Keratinocyte (primary cell): Measurements from ENCODE around the gene ROPN1B. TPM values are rescaled to one million over a fixed set of nuclear protein-coding genes. Genes with fewer than 3 reads are reported as not detected.
"Not testable (repeated sequence)": the region's sequence is repeated elsewhere in the genome, so short reads cannot be mapped to it uniquely, and the experiment has no call there.

Source experiments
- DNase-seq: peaks from one replicate; pipeline ENCODE4 v3.0.0-alpha.2; 2011; ENCODE audit warnings: low read depth, missing footprints, low spot score
- FAIRE-seq: peaks from 2 replicates; lab custom pipeline; 2011; peaks lifted over from hg19 to GRCh38; lab: Jason Lieb, UNC
- H2AFZ ChIP-seq: 2 replicates; pipeline ENCODE4 v1.6.0; 2012; ENCODE audit warnings: low read length, control low read depth, inconsistent platforms; ENCODE audit not compliant: control insufficient read depth
- H3K27ac ChIP-seq: 2 replicates; pipeline ENCODE4 v1.5.1; 2011; ENCODE audit warnings: low read length; ENCODE audit not compliant: control insufficient read depth, insufficient read depth
- H3K27me3 ChIP-seq: 3 replicates; pipeline ENCODE4 v1.6.0; 2011; ENCODE audit warnings: low read length; ENCODE audit not compliant: control insufficient read depth, insufficient read depth; ENCODE audit errors: extremely low read depth
- H3K36me3 ChIP-seq, 2 experiments: 2 replicates in 1 of 2; 3 replicates in 1 of 2; pipeline ENCODE4 v1.5.1; 2011; ENCODE audit warnings: low read length in 2 of 2, mild to moderate bottlenecking in 1 of 2; ENCODE audit not compliant: control insufficient read depth in 2 of 2, insufficient read depth in 2 of 2; ENCODE audit errors: extremely low read depth in 1 of 2
- H3K4me1 ChIP-seq: 3 replicates; pipeline ENCODE4 v1.5.1; 2011; ENCODE audit warnings: low read length; ENCODE audit not compliant: control insufficient read depth, insufficient read depth; ENCODE audit errors: extremely low read depth
- H3K4me2 ChIP-seq: 3 replicates; pipeline ENCODE4 v1.6.0; 2011; ENCODE audit warnings: low read depth, low read length; ENCODE audit not compliant: control insufficient read depth, insufficient read depth; ENCODE audit errors: extremely low read depth
- H3K4me3 ChIP-seq, 3 experiments: fragments of 200-600 bp in 1 of 3; sonication (generic) in 1 of 3; 2 replicates in 2 of 3; 3 replicates in 1 of 3; pipeline ENCODE4 v1.5.1; 2011 to 2016; ENCODE audit warnings: low read length in 3 of 3, mild to moderate bottlenecking in 3 of 3, control low read depth in 2 of 3, inconsistent platforms in 1 of 3, low read depth in 1 of 3, mixed read lengths in 1 of 3, mixed run types in 1 of 3, moderate library complexity in 1 of 3; ENCODE audit not compliant: control insufficient read depth in 2 of 3, insufficient read depth in 2 of 3; ENCODE audit errors: extremely low read depth in 1 of 3
- H3K79me2 ChIP-seq: 2 replicates; pipeline ENCODE4 v1.6.0; 2012; ENCODE audit warnings: low read length; ENCODE audit not compliant: control insufficient read depth, insufficient read depth
- H3K9ac ChIP-seq: 3 replicates; pipeline ENCODE4 v1.6.0; 2011; ENCODE audit warnings: low read length; ENCODE audit not compliant: control insufficient read depth, insufficient read depth; ENCODE audit errors: extremely low read depth
- H3K9me1 ChIP-seq: 3 replicates; pipeline ENCODE4 v1.6.0; 2011; ENCODE audit warnings: low read length; ENCODE audit not compliant: control insufficient read depth, insufficient read depth; ENCODE audit errors: extremely low read depth
- H3K9me3 ChIP-seq: 2 replicates; pipeline ENCODE4 v1.5.1; 2012; ENCODE audit warnings: low read depth, low read length; ENCODE audit not compliant: control insufficient read depth
- H4K20me1 ChIP-seq: 3 replicates; pipeline ENCODE4 v1.6.0; 2011; ENCODE audit warnings: low read length; ENCODE audit not compliant: control insufficient read depth, insufficient read depth; ENCODE audit errors: extremely low read depth
- EZH2 ChIP-seq: IDR thresholded peaks from one replicate; pipeline ENCODE4 v1.6.1; 2012; ENCODE audit warnings: inconsistent platforms, mild to moderate bottlenecking, low read length, moderate library complexity
- dilution Hi-C: fragments of 300-500 bp; cut with MboI; formaldehyde crosslinking; loops from one replicate; pipeline ENCODE4 v1.7.0; 2020; ENCODE audit warnings: low sequenced_read_pairs; ENCODE audit not compliant: extremely low pct_ligation_motif_present
- polyA plus RNA-seq, 5 experiments: library from polyadenylated mRNA; depleted of rRNA in 3 of 5; stranded (reverse) in 3 of 5; stranded (forward) in 1 of 5; unstranded in 1 of 5; fragments of >200 nt; gene quantifications; 1 replicate in 1 of 5; 2 replicates in 3 of 5; 3 replicates in 1 of 5; pipeline versions ENCODE4 v1.2.1 to v1.2.3, GENCODE V29; 2011 to 2012; ENCODE audit warnings: missing spikeins in 2 of 5, low read depth in 1 of 5, low replicate concordance in 1 of 5
- TF ChIP-seq, protein P1 (sequence below), 3 experiments: IDR thresholded peaks in 1 of 3; conservative IDR thresholded peaks in 1 of 3; optimal IDR thresholded peaks in 1 of 3; 2 replicates in 2 of 3; 3 replicates in 1 of 3; pipeline versions ENCODE3 to v1.5.1; 2011; ENCODE audit warnings: low read length in 3 of 3, mild to moderate bottlenecking in 3 of 3, moderate library complexity in 2 of 3, control low read depth in 1 of 3, inconsistent platforms in 1 of 3; ENCODE audit not compliant: insufficient read depth in 2 of 3; ENCODE audit errors: extremely low read depth in 1 of 3

The ROPN1B gene
- polyA plus RNA-seq, 1 donor (not counting 4 experiments of a cell fraction or from before 2014, with no cell fraction given) = 0.14 TPM

DNA sequence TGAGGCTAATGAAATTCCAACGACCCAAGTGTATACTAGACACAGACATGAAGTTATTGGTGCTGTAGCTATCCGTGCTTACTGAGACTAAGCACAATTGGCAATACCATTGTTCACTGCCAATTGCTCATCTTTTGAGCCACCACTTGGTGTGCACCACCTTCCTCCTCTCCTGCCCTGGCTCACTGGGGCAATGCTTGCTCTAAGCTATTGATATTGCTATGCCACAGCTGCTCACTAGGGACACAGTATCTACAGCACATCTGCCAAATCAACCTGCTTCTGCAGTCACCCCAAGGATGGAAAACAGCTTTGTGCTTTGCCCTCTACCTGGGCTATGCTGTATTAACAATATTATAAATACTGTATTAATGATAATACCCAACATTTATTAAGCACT is 16.0 kb downstream of the ROPN1B start:
- FAIRE-seq = peak; percentile 79
- DNase-seq, dilution Hi-C loops: not testable (repeated sequence)

DNA sequence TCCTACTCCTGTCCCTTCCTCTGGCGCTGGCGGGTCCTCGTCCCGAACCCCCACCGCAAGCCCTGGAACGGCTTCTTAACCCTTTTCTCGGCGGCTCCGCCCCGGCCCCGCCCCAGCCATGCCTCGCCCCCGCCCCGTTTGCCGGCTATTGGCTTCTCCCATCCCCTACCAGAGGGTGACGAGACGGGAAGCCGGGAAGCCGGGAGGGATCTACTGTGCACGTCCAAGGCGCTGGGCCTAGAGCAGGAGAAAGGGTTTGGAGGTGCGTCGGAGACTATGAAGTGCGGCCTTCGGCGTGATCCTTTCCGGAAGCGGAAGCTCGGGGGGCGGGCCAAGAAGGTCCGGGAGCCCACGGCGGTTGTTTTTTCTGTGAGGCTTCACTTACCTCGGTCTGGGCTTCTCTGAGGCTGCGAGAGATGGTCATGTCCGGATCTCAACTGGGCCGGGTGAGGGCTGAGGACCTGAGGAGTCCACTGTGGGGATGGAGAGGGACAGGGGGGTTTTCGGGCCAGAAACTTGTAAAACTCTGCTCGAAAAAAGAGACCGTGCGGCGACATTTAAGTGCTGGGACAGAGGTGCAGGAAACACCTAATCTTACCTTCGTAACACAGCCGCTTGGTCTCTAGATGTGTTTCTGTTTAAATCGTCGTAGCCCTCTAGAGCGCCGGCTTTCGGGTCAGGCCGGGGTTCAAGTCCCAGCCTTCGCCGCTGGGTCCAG is 21.4 kb downstream of the ROPN1B start:
- Histone ChIP-seq H3K4me1 (peaks cover 7% of the 10 kb centered on the region), H3K4me3 (peak overlapping the region; percentile 69 to 80 (median 75)), H3K9ac (peak overlapping the region; percentile 76), H4K20me1 (no peaks in the 10 kb centered on the region), H3K27me3 (no peaks in the 10 kb centered on the region), H3K4me2 (peak overlapping the region; percentile 82), H3K27ac (peak overlapping the region; percentile 67), H3K36me3 (no peaks in the 10 kb centered on the region), H3K9me3 (no peaks in the 10 kb centered on the region), H2AFZ (peak overlapping the region; percentile 95), H3K79me2 (no peaks in the 10 kb centered on the region), H3K9me1 (no peaks in the 10 kb centered on the region)
- TF ChIP-seq, protein P1, sequence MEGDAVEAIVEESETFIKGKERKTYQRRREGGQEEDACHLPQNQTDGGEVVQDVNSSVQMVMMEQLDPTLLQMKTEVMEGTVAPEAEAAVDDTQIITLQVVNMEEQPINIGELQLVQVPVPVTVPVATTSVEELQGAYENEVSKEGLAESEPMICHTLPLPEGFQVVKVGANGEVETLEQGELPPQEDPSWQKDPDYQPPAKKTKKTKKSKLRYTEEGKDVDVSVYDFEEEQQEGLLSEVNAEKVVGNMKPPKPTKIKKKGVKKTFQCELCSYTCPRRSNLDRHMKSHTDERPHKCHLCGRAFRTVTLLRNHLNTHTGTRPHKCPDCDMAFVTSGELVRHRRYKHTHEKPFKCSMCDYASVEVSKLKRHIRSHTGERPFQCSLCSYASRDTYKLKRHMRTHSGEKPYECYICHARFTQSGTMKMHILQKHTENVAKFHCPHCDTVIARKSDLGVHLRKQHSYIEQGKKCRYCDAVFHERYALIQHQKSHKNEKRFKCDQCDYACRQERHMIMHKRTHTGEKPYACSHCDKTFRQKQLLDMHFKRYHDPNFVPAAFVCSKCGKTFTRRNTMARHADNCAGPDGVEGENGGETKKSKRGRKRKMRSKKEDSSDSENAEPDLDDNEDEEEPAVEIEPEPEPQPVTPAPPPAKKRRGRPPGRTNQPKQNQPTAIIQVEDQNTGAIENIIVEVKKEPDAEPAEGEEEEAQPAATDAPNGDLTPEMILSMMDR (optimal IDR thresholded peaks at IDR 0.05 in 1 of 3, IDR thresholded peaks at IDR 0.05 in 1 of 3, conservative IDR thresholded peaks at IDR 0.05 in 1 of 3; ENCODE audit: extremely low read depth in 1 of 3, insufficient read depth in 2 of 3, low read length in 3 of 3) = no peak
- no peak for TF ChIP-seq EZH2
- dilution Hi-C loops = no loop called here
- DNase-seq (peak; percentile 17), FAIRE-seq (no peak)

More for the DNA sequence above, 16.0 kb downstream of the ROPN1B start:
- not testable (repeated sequence) for H3K36me3 ChIP-seq, H3K27me3 ChIP-seq, H3K79me2 ChIP-seq, H3K9ac ChIP-seq, H3K4me2 ChIP-seq, H3K9me1 ChIP-seq, H3K4me1 ChIP-seq, H3K4me3 ChIP-seq, H3K27ac ChIP-seq, H2AFZ ChIP-seq, H4K20me1 ChIP-seq, H3K9me3 ChIP-seq

DNA sequence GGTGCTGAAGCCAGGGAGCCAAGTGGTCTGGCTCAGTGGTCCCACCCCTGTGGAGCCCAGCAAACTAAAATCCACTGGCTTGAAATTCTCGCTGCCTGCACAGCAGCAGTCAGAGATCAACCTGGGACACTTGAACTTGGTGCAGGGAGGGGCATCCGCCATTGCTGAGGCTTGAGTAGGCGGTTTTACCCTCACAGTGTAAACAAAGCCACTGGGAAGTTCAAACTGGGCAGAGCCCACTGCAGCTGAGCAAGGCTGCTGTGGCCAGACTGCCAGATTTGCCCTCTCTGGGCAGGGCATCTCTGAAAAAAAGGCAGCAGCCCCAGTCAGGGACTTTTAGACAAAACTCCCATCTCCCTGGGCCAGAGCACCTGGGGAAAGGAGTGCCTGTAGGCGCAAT is 27.8 kb downstream of the ROPN1B start:
- H3K4me3 ChIP-seq, H4K20me1 ChIP-seq, FAIRE-seq, H2AFZ ChIP-seq, H3K4me2 ChIP-seq, H3K27me3 ChIP-seq, H3K36me3 ChIP-seq, DNase-seq, H3K4me1 ChIP-seq, H3K27ac ChIP-seq, dilution Hi-C loops, H3K79me2 ChIP-seq, H3K9ac ChIP-seq, H3K9me1 ChIP-seq, H3K9me3 ChIP-seq: not testable (repeated sequence)
